ENCODE data around the gene ZNF154.

- TF ChIP-seq CTCF (IDR thresholded peaks at IDR 0.05; ENCODE audit: insufficient read depth, low read length), result no peak
- no peak for TF ChIP-seq SPI1 (IDR thresholded peaks at IDR 0.05; ENCODE audit: borderline replicate concordance, low read depth)
- no peak for TF ChIP-seq REST (IDR thresholded peaks at IDR 0.05; ENCODE audit: insufficient replicate concordance, low read depth)
Measured at GRCh38 chr19:57755031-57755430, 46.0 kb upstream of the ZNF154 start.

Data from HL-60 (cell line).